ENCODE measurements around the gene R3HCC1L.

R3HCC1L gene

DNA sequence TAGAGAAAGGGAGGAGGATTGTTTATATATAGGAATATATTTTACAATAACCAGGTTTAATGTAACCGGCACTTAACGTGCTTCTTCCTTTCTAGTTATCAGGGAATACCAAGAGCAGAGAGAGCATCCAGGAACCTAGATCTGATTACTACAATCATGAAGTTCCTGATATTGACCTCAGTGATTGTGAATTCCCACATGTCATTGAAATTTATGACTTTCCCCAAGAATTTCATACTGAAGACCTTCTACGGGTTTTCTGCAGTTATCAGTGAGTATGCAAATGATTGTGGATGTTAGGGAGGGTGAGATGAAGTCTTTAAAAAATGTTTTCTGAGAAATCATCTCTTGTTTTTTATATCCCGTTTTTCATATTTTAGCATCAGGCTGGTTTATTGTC, 97.0 kb downstream of the R3HCC1L start:
- TF ChIP-seq, protein P1, sequence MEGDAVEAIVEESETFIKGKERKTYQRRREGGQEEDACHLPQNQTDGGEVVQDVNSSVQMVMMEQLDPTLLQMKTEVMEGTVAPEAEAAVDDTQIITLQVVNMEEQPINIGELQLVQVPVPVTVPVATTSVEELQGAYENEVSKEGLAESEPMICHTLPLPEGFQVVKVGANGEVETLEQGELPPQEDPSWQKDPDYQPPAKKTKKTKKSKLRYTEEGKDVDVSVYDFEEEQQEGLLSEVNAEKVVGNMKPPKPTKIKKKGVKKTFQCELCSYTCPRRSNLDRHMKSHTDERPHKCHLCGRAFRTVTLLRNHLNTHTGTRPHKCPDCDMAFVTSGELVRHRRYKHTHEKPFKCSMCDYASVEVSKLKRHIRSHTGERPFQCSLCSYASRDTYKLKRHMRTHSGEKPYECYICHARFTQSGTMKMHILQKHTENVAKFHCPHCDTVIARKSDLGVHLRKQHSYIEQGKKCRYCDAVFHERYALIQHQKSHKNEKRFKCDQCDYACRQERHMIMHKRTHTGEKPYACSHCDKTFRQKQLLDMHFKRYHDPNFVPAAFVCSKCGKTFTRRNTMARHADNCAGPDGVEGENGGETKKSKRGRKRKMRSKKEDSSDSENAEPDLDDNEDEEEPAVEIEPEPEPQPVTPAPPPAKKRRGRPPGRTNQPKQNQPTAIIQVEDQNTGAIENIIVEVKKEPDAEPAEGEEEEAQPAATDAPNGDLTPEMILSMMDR (IDR thresholded peaks at IDR 0.05; ENCODE audit: borderline replicate concordance, insufficient read depth, low read depth, low read length), result no peak
- no peak overlapping the region for H3K4me3 ChIP-seq (ENCODE audit: low read depth, low read length)

DNA sequence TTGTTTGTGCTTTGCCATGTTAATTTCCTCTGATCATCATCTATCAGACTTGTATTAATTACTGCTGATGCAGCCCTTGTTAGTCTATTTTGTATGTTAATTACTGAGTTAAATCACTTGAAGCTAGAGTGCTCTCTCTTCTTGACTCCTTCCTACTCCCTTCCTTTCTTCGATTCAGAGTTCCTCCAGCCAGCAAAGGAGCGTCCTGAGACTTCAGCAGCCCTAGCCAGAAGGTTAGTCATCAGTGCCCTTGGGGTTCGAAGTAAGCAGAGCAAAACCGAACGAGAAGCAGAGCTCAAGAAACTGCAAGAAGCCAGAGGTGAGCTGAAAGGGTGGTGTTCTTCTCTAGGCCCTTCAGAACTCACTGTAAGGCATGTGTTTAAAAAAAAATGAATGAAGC, 101.4 kb downstream of the R3HCC1L start:
- TF ChIP-seq, protein P1 (IDR thresholded peaks at IDR 0.05; ENCODE audit: borderline replicate concordance, insufficient read depth, low read depth, low read length), result no peak
- H3K4me3 ChIP-seq (ENCODE audit: low read depth, low read length), result no peak overlapping the region

DNA sequence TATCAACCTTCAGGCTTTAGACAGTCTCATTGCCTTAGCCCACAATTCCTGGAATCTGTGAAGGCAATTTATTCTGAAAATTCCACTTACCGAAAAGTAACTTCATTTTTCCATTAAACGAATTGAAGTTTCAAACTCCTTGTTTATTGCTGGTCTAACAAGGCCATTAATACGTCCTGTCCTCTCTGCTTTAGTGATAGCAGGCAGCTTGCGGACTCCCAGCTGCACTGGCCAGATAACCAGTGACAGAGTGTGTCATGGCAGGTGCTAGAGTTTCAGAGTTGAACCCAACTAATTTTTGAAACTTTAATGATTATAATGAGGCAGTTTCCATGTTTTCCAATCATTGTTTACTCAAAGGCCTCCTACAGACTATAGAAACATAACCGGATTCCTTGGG, 102.4 kb downstream of the R3HCC1L start:
- H3K4me3 ChIP-seq (ENCODE audit: low read depth, low read length), result no peak overlapping the region
- TF ChIP-seq, protein P1 (IDR thresholded peaks at IDR 0.05; ENCODE audit: borderline replicate concordance, insufficient read depth, low read depth, low read length), result no peak

DNA sequence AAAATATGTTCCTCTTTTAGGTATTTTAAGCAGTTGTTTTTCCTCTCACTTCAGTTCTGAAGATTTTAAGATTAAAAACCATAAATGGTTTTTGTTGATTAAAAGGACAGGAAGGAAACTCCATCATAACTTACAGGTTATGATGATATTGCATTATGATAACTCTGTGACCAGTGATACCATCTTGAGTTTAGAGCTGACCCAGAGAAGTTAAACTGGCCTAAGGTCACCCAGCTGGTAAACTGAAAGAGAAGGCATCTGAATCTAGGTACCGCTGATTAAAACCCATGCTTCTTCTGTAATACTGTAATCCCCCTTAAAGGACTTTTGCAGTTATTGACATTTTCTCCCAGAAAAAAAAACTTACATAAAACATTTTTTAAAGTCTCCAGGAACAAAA, 103.9 kb downstream of the R3HCC1L start:
- TF ChIP-seq, protein P1 (IDR thresholded peaks at IDR 0.05; ENCODE audit: borderline replicate concordance, insufficient read depth, low read depth, low read length), result no peak
- H3K4me3 ChIP-seq (ENCODE audit: low read depth, low read length), result no peak overlapping the region

DNA sequence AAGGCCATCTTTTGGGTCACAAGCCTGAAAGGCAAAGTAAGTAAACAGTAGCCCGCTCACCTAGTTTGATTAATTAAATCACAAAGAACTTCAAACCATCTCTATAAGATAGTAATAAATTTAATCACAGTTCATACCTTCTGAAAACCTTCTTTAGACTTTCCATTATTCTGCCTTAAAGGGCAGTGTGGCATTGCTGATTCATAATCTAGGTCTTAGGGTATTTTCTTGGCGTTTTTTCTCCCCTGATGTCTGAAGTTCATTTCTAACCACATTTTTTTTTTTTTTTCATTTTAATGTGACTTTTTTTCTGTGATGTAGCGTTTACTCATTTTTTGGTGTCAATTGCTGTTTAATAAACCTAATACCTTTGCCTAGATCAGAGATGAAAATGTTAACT, 106.1 kb downstream of the R3HCC1L start:
- no peak overlapping the region for H3K4me3 ChIP-seq (ENCODE audit: low read depth, low read length)
- TF ChIP-seq, protein P1 (IDR thresholded peaks at IDR 0.05; ENCODE audit: borderline replicate concordance, insufficient read depth, low read depth, low read length), result no peak

DNA sequence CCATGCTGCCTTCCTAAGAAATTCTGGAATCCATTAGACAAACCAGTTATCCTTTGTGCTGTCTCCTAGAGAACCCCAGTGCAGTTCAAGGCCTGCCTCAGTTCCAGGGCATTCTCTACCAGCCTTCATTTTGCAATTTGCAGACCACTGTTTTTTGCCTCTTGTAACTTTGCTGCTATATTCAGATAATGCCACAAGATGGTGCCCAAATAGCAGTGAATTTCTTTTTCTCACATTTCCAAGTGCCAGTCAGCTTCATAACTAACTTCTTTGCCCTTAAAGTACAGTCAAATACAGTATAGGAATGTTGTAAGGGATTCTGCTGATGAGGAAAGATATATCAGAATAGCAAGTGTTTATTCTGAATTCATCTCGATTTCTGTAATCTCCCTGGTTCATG, 108.4 kb downstream of the R3HCC1L start:
- TF ChIP-seq, protein P1 (IDR thresholded peaks at IDR 0.05; ENCODE audit: borderline replicate concordance, insufficient read depth, low read depth, low read length), result no peak

DNA sequence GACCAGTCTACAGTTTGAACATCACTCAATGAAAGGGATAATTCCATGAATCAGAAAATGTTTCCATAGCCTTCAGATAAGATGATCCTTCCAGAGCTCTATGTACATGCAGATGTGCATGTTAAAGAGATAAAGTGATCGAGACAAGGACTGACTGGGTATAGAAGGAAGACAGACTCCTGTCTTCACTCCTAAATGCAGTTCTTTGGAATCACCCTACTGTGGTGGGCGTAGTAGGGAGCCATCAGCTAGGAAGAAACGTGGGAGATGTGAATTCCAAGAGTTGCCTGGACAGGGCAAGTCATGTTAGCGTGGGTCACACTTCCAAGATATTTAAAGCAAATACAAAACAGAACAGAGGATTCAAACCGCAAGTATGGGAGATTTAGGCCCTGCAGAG, 109.7 kb downstream of the R3HCC1L start:
- no peak overlapping the region for H3K4me3 ChIP-seq (ENCODE audit: low read depth, low read length)
- TF ChIP-seq, protein P1 (IDR thresholded peaks at IDR 0.05; ENCODE audit: borderline replicate concordance, insufficient read depth, low read depth, low read length), result no peak

More for the DNA sequence above, 108.4 kb downstream of the R3HCC1L start:
- H3K4me3 ChIP-seq (ENCODE audit: low read depth, low read length), result no peak overlapping the region
